ENCODE measurements around the gene TACC2.
"Not testable (repeated sequence)": the region's sequence is repeated elsewhere in the genome, so short reads cannot be mapped to it uniquely, and the experiment has no call there.

- not testable (repeated sequence) for TF ChIP-seq CTCF (IDR thresholded peaks at IDR 0.05 in 4 of 5, conservative IDR thresholded peaks at IDR 0.05 in 1 of 5); POLR2A (IDR thresholded peaks at IDR 0.05)
Observed at GRCh38 chr10:122075876-122076275, 86.9 kb downstream of the TACC2 start.

Data from gastrocnemius medialis (tissue), 4 donors.